GM12878 (cell line): ENCODE measurements around the gene JADE1. TPM values are rescaled to one million over a fixed set of nuclear protein-coding genes. Genes with fewer than 3 reads are reported as not detected.

Experiments
- ATAC-seq: fragments of 200-7000 bp; cut with Tn5 transposase; 3 replicates; pipeline ENCODE4 v1.9.1; 2020; ENCODE audit warnings: mild to moderate bottlenecking, moderate library complexity
- BruUV-seq: library from RNA; stranded (reverse); fragments of 400-500 nt; replicated peaks from 2 replicates; lab custom pipeline; 2021; lab: Mats Ljungman, UMichigan
- CTCF ChIA-PET: fragments of 300-600 bp; sonication (Branson Sonifier 250); formaldehyde crosslinking; extraction: SDS; loops from one replicate; lab custom pipeline; 2021; ENCODE audit warnings: inconsistent platforms; lab: Yijun Ruan, JAX
- POLR2A ChIA-PET: fragments of 350-600 bp; formaldehyde crosslinking; extraction: SDS; loops from one replicate; lab custom pipeline; 2021; ENCODE audit warnings: inconsistent platforms; lab: Charles Lee
- RAD21 ChIA-PET: fragments of 300-600 bp; sonication (Branson Sonifier 250); formaldehyde crosslinking; loops from one replicate; lab custom pipeline; 2023; ENCODE audit warnings: antibody characterized with exemption; ENCODE audit not compliant: unreplicated experiment; lab: Charles Lee
- SMC1A ChIA-PET: fragments of 300-600 bp; sonication (Branson Sonifier 250); formaldehyde crosslinking; loops from one replicate; lab custom pipeline; 2023; ENCODE audit not compliant: unreplicated experiment, uncharacterized antibody; lab: Charles Lee
- DNase-seq: peaks from one replicate; pipeline ENCODE4 v3.0.0-alpha.2; 2011; ENCODE audit warnings: low read depth, low spot score
- FAIRE-seq: peaks from 3 replicates; lab custom pipeline; 2011; peaks lifted over from hg19 to GRCh38; lab: Jason Lieb, UNC
- H2AFZ ChIP-seq: 2 replicates; pipeline ENCODE4 v1.6.0; 2011; ENCODE audit warnings: low read depth, low read length, control low read depth; ENCODE audit not compliant: control insufficient read depth
- H3K27ac ChIP-seq: 2 replicates; pipeline ENCODE4 v1.5.1; 2011; ENCODE audit warnings: control low read depth; ENCODE audit not compliant: control insufficient read depth, insufficient read depth
- H3K27me3 ChIP-seq, 2 experiments: replicated peaks in 1 of 2; 2 replicates each; pipeline versions ENCODE4 v1.6.0 to v1.6.1; 2011; ENCODE audit warnings: low read length in 1 of 2; ENCODE audit not compliant: control insufficient read depth in 2 of 2, insufficient read depth in 2 of 2
- H3K36me3 ChIP-seq, 2 experiments: 2 replicates each; pipeline ENCODE4 v1.5.1; 2011; ENCODE audit warnings: low read length in 1 of 2; ENCODE audit not compliant: control insufficient read depth in 2 of 2, insufficient read depth in 2 of 2
- H3K4me1 ChIP-seq: 2 replicates; pipeline ENCODE4 v1.6.1; 2011; ENCODE audit warnings: mild to moderate bottlenecking, low read length, moderate library complexity, mixed read lengths; ENCODE audit not compliant: control insufficient read depth, insufficient read depth
- H3K4me2 ChIP-seq: 2 replicates; pipeline ENCODE4 v1.6.0; 2011; ENCODE audit warnings: control low read depth; ENCODE audit not compliant: control insufficient read depth, insufficient read depth
- H3K4me3 ChIP-seq: fragments of 200-600 bp; sonication (generic); 2 replicates; pipeline ENCODE4 v1.5.1; 2016
- H3K79me2 ChIP-seq: 2 replicates; pipeline ENCODE4 v1.6.0; 2011; ENCODE audit warnings: low read length; ENCODE audit not compliant: control insufficient read depth, insufficient read depth
- H3K9ac ChIP-seq: 2 replicates; pipeline ENCODE4 v1.8.0; 2011; ENCODE audit warnings: low read length, control low read depth, mixed read lengths; ENCODE audit not compliant: control insufficient read depth, insufficient read depth
- H3K9me3 ChIP-seq: replicated peaks from 3 replicates; pipeline ENCODE4 v1.5.1; 2011; ENCODE audit warnings: mild to moderate bottlenecking, low read length; ENCODE audit not compliant: control insufficient read depth, insufficient read depth
- H4K20me1 ChIP-seq: 2 replicates; pipeline ENCODE4 v1.6.0; 2011; ENCODE audit not compliant: control insufficient read depth, insufficient read depth
- FOXK2 ChIP-seq: fragments of 450-650 bp; IDR thresholded peaks from 2 replicates; pipeline ENCODE4 v1.6.1; 2017; ENCODE audit warnings: mild to moderate bottlenecking, moderate library complexity
- JUNB ChIP-seq: IDR thresholded peaks from 2 replicates; pipeline ENCODE4 v1.6.1; 2016; ENCODE audit warnings: antibody characterized with exemption, mild to moderate bottlenecking
- MEF2B ChIP-seq: fragments of 450-650 bp; IDR thresholded peaks from 2 replicates; pipeline ENCODE4 v1.6.1; 2018; ENCODE audit warnings: mild to moderate bottlenecking, moderate library complexity; ENCODE audit not compliant: partially characterized antibody, poor library complexity, severe bottlenecking
- POU2F2 ChIP-seq: IDR thresholded peaks from 3 replicates; pipeline ENCODE4 v1.6.1; 2011; ENCODE audit warnings: low read depth, mild to moderate bottlenecking, low read length, borderline replicate concordance
- SMC3 ChIP-seq: IDR thresholded peaks from 2 replicates; pipeline ENCODE4 v1.6.1; 2011; ENCODE audit warnings: low read length, improper control_type of control experiment, borderline replicate concordance
- ZNF207 ChIP-seq: fragments of 450-650 bp; IDR thresholded peaks from 2 replicates; pipeline ENCODE4 v1.6.1; 2014; ENCODE audit warnings: antibody characterized with exemption, mild to moderate bottlenecking, borderline replicate concordance
- WGBS: methylation state at CpG from one replicate; pipeline ENCODE4 v1.1.6; 2016; ENCODE audit warnings: low lambda C conversion rate; ENCODE audit not compliant: insufficient replicate concordance, insufficient coverage; ENCODE audit errors: missing lambda C conversion rate; 5-methylcytosine and 5-hydroxymethylcytosine counted together
- in situ Hi-C: fragments of 300-500 bp; cut with MboI; formaldehyde crosslinking; loops from 9 replicates; pipeline ENCODE4 v1.14.3; 2018; ENCODE audit warnings: mixed read lengths
- intact Hi-C: fragments of 100-400 bp; cut with micrococcal nuclease; formaldehyde crosslinking; loops from one replicate; pipeline ENCODE4 v1.14.2; 2022; ENCODE audit not compliant: unreplicated experiment
- polyA plus RNA-seq, 11 experiments: library from polyadenylated mRNA; depleted of rRNA in 4 of 11; unstranded in 6 of 11; stranded (reverse) in 5 of 11; fragments of >200 nt; fragmentation: Nextera tagmentation in 4 of 11; fragmentation: Illumina TruSeq in 1 of 11; extraction: Ambion mirVana in 4 of 11; extraction: Trizol in 1 of 11; gene quantifications; 1 replicate in 1 of 11; 2 replicates in 10 of 11; pipeline versions ENCODE4 v1.2.1 to v1.2.3, GENCODE V29; 2011 to 2016; ENCODE audit warnings: inconsistent platforms in 2 of 11, missing spikeins in 2 of 11, low read depth in 1 of 11
- total RNA-seq, 4 experiments: library from RNA; depleted of rRNA in 3 of 4; stranded (reverse); fragments of >200 nt in 3 of 4; fragmentation: Illumina TruSeq in 1 of 4; extraction: Trizol in 1 of 4; gene quantifications; 2 replicates each; pipeline versions ENCODE4 v1.2.1 to v1.2.3, GENCODE V29; 2013 to 2021

Gene JADE1
- total and polyA plus RNA-seq, 10 of the 15 experiments (the other 5 are each of a cell fraction or from before 2014, with no cell fraction given) = 5.9 to 27.2 (median 15.8) TPM

DNA sequence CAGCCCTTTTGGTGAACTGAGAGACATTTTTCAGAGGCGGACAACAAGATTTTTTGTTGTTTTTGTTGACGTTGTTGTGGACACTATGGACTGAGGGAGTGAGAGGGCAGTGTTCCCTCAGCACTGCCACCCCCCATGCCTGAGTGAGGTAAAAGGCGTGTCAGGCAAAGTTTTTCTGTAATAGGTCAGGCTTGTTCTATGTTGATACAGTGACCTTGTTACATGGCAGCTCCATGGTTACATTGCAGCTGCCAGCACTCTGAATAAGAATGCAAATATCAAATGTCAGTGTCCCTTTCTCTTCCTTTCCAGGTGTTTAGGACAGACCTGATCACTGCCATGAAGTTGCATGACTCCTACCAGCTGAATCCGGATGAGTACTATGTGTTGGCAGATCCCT is 36.6 kb downstream of the JADE1 start:
- TF ChIP-seq POU2F2 = no peak
- no peak for TF ChIP-seq ZNF207
- TF ChIP-seq FOXK2 = no peak
- no peak for TF ChIP-seq JUNB
- H3K9me3 ChIP-seq = no peaks in the 10 kb centered on the region
- no peak overlapping the region for H3K4me2 ChIP-seq
- no peaks in the 10 kb centered on the region for H3K27me3 ChIP-seq
- ChIA-PET SMC1A (no interaction called here), CTCF (no interaction called here), RAD21 (no interaction called here), POLR2A (no interaction called here)
- in situ Hi-C loops (no loop called here), intact Hi-C loops (no loop called here)
- no peaks in the 10 kb centered on the region; the same call in 1 of the 2 replicates for H4K20me1 ChIP-seq
- H3K9ac ChIP-seq = no peak overlapping the region
- peaks cover 38 to 65% of the 10 kb centered on the region in 2 experiments for H3K36me3 ChIP-seq
- ATAC-seq (no peak), FAIRE-seq (no peak), DNase-seq (no peak)
- H2AFZ ChIP-seq = no peak overlapping the region
- H3K4me3 ChIP-seq = no peak overlapping the region
- no TSS peak for BruUV-seq
- no peak overlapping the region for H3K27ac ChIP-seq
- peaks cover 8% of the 10 kb centered on the region for H3K79me2 ChIP-seq
- 96% methylated on average over 4 of the region's 4 CpGs for WGBS
- no peaks in the 10 kb centered on the region for H3K4me1 ChIP-seq

DNA sequence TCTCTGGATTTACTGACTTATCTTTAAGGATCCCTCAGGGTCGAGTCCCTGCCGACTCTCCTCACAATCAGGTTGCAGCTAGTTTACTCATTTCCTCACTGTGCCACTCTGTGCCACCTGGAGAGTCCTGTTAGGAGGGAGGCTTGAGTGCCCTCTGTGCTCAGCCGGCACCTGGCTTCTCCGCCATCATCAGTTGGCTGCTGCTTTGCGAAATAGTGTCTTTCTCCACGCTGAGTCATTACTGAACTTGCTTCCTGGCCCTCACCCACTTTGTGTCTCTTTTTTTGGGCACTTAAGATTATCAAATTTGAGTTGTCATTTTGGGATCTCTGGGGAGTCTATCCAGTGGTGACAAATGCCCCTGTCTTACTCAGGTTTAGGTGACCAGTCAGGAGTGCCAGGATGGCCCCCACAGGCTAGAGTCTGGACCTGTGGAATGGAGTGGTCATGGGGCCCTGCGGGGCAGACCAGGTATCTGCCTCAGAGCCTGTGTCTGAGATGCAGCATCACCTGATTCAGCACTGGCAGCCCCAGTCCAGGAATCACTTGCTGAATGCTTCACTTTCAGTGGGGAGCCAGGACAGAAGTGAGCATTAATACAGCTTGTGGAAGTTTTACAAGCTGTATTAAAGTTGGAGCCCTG is 37.7 kb downstream of the JADE1 start:
- RAD21 ChIA-PET = no interaction called here
- SMC1A ChIA-PET = no interaction called here
- Histone ChIP-seq H3K36me3 (peaks cover 41 to 56% of the 10 kb centered on the region in 2 experiments), H3K4me3 (no peak overlapping the region), H3K27ac (no peak overlapping the region), H4K20me1 (no peaks in the 10 kb centered on the region; the same call in 1 of the 2 replicates), H3K79me2 (no peaks in the 10 kb centered on the region), H3K9ac (no peak overlapping the region), H3K27me3 (no peaks in the 10 kb centered on the region), H3K9me3 (no peaks in the 10 kb centered on the region), H2AFZ (no peak overlapping the region), H3K4me2 (no peak overlapping the region), H3K4me1 (no peaks in the 10 kb centered on the region)
- DNase-seq (no peak), ATAC-seq (no peak), FAIRE-seq (no peak)
- WGBS = 86% methylated on average over 7 of the region's 7 CpGs
- TF ChIP-seq SMC3 (no peak), MEF2B (no peak)
- no TSS peak for BruUV-seq
- intact Hi-C loops = no loop called here
- CTCF ChIA-PET = no interaction called here
- POLR2A ChIA-PET = interaction anchor here (0.5 kb wide), 1 partner anchor 32 kb away, joined by 3 read pairs; no protein-coding TSS in a partner anchor
- in situ Hi-C loops = no loop called here
